OCI-LY7 (cell line): ENCODE data around the gene RBM33. TPM values are rescaled to one million over a fixed set of nuclear protein-coding genes. Genes with fewer than 3 reads are reported as not detected.

Experiments
- BruUV-seq: library from RNA; stranded (reverse); fragments of 400-500 nt; replicated peaks from 2 replicates; lab custom pipeline; 2021; lab: Mats Ljungman, UMichigan
- CTCF ChIA-PET: fragments of 300-600 bp; sonication (Branson Sonifier 250); formaldehyde crosslinking; loops from one replicate; lab custom pipeline; 2022; ENCODE audit warnings: antibody characterized with exemption; ENCODE audit not compliant: unreplicated experiment; lab: Charles Lee
- POLR2A ChIA-PET: fragments of 300-600 bp; sonication (Branson Sonifier 250); formaldehyde crosslinking; loops from one replicate; lab custom pipeline; 2022; ENCODE audit warnings: antibody characterized with exemption; lab: Charles Lee
- DNase-seq: peaks from one replicate; pipeline ENCODE4 v3.0.0-alpha.2; 2015; ENCODE audit warnings: low spot score
- H2AFZ ChIP-seq: fragments of 200-600 bp; sonication (generic), shearing (Covaris generic); 2 replicates; pipeline ENCODE4 v1.6.1; 2014; ENCODE audit warnings: mild to moderate bottlenecking, antibody characterized with exemption, low read length, moderate library complexity
- H3K27ac ChIP-seq: fragments of 200-600 bp; sonication (generic); 2 replicates; pipeline ENCODE4 v1.5.1; 2014; ENCODE audit warnings: mixed run types, low read depth, mild to moderate bottlenecking, moderate library complexity, low read length, inconsistent platforms; ENCODE audit not compliant: poor library complexity, severe bottlenecking
- H3K36me3 ChIP-seq: fragments of 200-600 bp; sonication (generic); 2 replicates; pipeline ENCODE4 v1.6.1; 2014; ENCODE audit warnings: mild to moderate bottlenecking, antibody characterized with exemption, low read length, moderate library complexity, mixed read lengths; ENCODE audit not compliant: insufficient read depth
- H3K4me1 ChIP-seq: fragments of 200-600 bp; sonication (generic); 2 replicates; pipeline ENCODE4 v1.5.1; 2014; ENCODE audit warnings: mild to moderate bottlenecking, low read length; ENCODE audit not compliant: insufficient read depth, poor library complexity, severe bottlenecking
- H3K4me2 ChIP-seq: fragments of 200-600 bp; sonication (generic); 2 replicates; pipeline ENCODE4 v1.6.1; 2014; ENCODE audit warnings: mild to moderate bottlenecking, low read length
- H3K4me3 ChIP-seq: fragments of 200-600 bp; sonication (generic); 2 replicates; pipeline ENCODE4 v1.5.1; 2014; ENCODE audit warnings: mild to moderate bottlenecking, low read depth, low read length; ENCODE audit not compliant: poor library complexity, severe bottlenecking
- H3K79me2 ChIP-seq: fragments of 200-600 bp; sonication (generic); 2 replicates; pipeline ENCODE4 v1.6.1; 2016; ENCODE audit warnings: low read depth, mild to moderate bottlenecking, low read length, moderate library complexity, mixed read lengths; ENCODE audit not compliant: insufficient read depth
- H3K9me2 ChIP-seq: fragments of 200-600 bp; sonication (generic); 2 replicates; pipeline ENCODE4 v1.6.1; 2016; ENCODE audit warnings: mild to moderate bottlenecking, low read length, mixed read lengths; ENCODE audit not compliant: insufficient read depth
- H3K9me3 ChIP-seq: fragments of 200-600 bp; sonication (generic); 2 replicates; pipeline ENCODE4 v1.6.1; 2014; ENCODE audit warnings: mild to moderate bottlenecking, mixed run types, low read length, mixed read lengths
- H4K20me1 ChIP-seq: fragments of 200-600 bp; sonication (generic); 2 replicates; pipeline ENCODE4 v1.6.1; 2014; ENCODE audit warnings: mild to moderate bottlenecking, antibody characterized with exemption, low read length, moderate library complexity, mixed read lengths; ENCODE audit not compliant: insufficient read depth
- CTCF ChIP-seq: fragments of 200-600 bp; sonication (generic); conservative IDR thresholded peaks from 2 replicates; pipeline ENCODE4 v1.5.1; 2014; ENCODE audit warnings: mild to moderate bottlenecking, antibody characterized with exemption, low read length, moderate library complexity, mixed read lengths
- EZH2phosphoT487 ChIP-seq: fragments of 200-600 bp; sonication (generic); IDR thresholded peaks from 2 replicates; pipeline ENCODE4 v1.6.1; 2018; ENCODE audit warnings: low read depth, borderline replicate concordance, mild to moderate bottlenecking, mixed run types, antibody characterized with exemption, low read length, moderate library complexity, mixed read lengths
- intact Hi-C: fragments of 100-400 bp; cut with micrococcal nuclease; formaldehyde crosslinking; loops from one replicate; pipeline ENCODE4 v1.10.0; 2022; ENCODE audit not compliant: unreplicated experiment
- total RNA-seq, 2 experiments: library from RNA; depleted of rRNA in 1 of 2; stranded (reverse); fragments of >200 nt in 1 of 2; shearing (Covaris generic) in 1 of 2; gene quantifications; 2 replicates each; pipeline ENCODE4 v1.2.3, GENCODE V29; 2014 to 2022

The RBM33 gene
- total RNA-seq, 2 experiments from 2014 or later = 67.6 to 127 TPM

DNA sequence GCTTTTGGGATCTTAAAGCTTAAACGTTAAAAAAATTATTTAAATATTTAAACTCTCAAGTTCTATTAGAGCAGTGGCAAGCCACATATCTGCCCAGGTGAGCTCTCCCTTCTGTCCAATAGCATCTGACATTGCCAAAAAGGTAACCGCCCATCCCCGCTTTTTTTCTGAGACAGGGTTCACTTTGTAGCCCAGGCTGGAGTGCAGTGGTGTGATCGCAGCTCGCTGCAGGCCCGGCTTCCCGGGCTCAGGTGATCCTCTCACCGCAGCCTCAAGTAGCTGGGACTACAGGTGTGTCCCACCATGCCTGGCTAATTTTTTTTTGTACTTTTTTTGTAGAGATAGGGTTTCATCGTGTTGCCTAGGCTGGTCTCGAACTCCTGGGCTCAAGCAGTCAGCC is 83.2 kb downstream of the RBM33 start:
- Histone ChIP-seq H3K36me3 (peaks cover 83% of the 10 kb centered on the region), H3K9me3 (no peaks in the 10 kb centered on the region), H3K9me2 (no peaks in the 10 kb centered on the region), H3K4me3 (no peak overlapping the region), H4K20me1 (no peaks in the 10 kb centered on the region), H3K4me2 (no peak overlapping the region), H3K4me1 (peaks cover 76% of the 10 kb centered on the region), H3K27ac (peak overlapping the region; percentile 33), H2AFZ (no peak overlapping the region), H3K79me2 (peaks cover 67% of the 10 kb centered on the region)
- CTCF ChIA-PET = interaction anchor here (0.7 kb wide), 1 partner anchor 10 kb away, joined by 3 read pairs; no protein-coding TSS in a partner anchor
- BruUV-seq = no TSS peak
- TF ChIP-seq EZH2phosphoT487 = no peak
- TF ChIP-seq CTCF = no peak
- POLR2A ChIA-PET = interaction anchor here (0.6 to 1.9 kb wide), 5 partner anchors 10 to 913 kb away, joined by 3 to 7 read pairs (median 4); partner anchors contain the start of gene RNF32
- intact Hi-C loops = loop anchor here (5.0 kb wide), 1 partner anchor 520 kb away; no protein-coding TSS in a partner anchor
- no peak for DNase-seq

GRCh38 chr7:155728116-155728515 is 83.7 kb downstream of the RBM33 start:
- Histone ChIP-seq H3K4me1 (peaks cover 76% of the 10 kb centered on the region), H3K4me3 (no peak overlapping the region), H3K9me2 (no peaks in the 10 kb centered on the region), H4K20me1 (no peaks in the 10 kb centered on the region), H3K27ac (no peak overlapping the region), H3K9me3 (no peaks in the 10 kb centered on the region), H2AFZ (no peak overlapping the region), H3K4me2 (no peak overlapping the region), H3K36me3 (peaks cover 80% of the 10 kb centered on the region), H3K79me2 (peaks cover 67% of the 10 kb centered on the region)
- intact Hi-C loops = loop anchor here (5.0 kb wide), 1 partner anchor 521 kb away; no protein-coding TSS in a partner anchor
- no peak for TF ChIP-seq CTCF
- TF ChIP-seq EZH2phosphoT487 = no peak
- ChIA-PET POLR2A (interaction anchor here (0.6 to 1.9 kb wide), 3 partner anchors 19 to 84 kb away, joined by 4 to 6 read pairs (median 5); no protein-coding TSS in a partner anchor), CTCF (no interaction called here)
- DNase-seq = no peak
- no TSS peak for BruUV-seq

DNA sequence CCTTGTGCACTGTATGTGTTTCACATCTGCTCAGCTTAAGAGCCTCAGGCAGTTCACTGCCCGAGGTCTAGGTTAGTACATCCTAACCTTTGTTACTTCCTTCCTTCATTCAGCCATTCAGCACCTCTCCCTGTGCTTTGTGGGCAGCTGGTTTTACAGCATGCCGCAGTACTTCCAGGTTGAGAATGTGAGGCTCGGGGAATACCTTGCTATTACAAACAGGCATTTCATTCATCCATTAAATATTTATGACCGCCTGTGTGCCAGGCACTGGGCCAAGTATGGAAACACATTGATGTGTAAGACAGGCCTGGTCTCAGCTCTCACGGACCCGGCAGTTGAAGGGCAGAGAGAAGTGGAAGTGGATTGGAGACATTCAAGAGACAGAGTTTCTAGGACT is 85.4 kb downstream of the RBM33 start:
- H3K27ac ChIP-seq = no peak overlapping the region
- POLR2A ChIA-PET = interaction anchor here (1.0 to 1.9 kb wide), 3 partner anchors 14 to 131 kb away, joined by 3 to 5 read pairs (median 4); no protein-coding TSS in a partner anchor
- TF ChIP-seq CTCF = no peak
- no peak for TF ChIP-seq EZH2phosphoT487
- intact Hi-C loops = loop anchor here (5.0 kb wide), 1 partner anchor 523 kb away; no protein-coding TSS in a partner anchor
- no peaks in the 10 kb centered on the region for H3K9me2 ChIP-seq
- H3K9me3 ChIP-seq = no peaks in the 10 kb centered on the region
- H4K20me1 ChIP-seq = 0 out of 2 replicates have a peak, but pooled peaks cover 5% of the 10 kb centered on the region
- H2AFZ ChIP-seq = no peak overlapping the region
- H3K36me3 ChIP-seq = peaks cover 81% of the 10 kb centered on the region
- BruUV-seq = no TSS peak
- H3K79me2 ChIP-seq = peaks cover 59% of the 10 kb centered on the region
- no peak overlapping the region for H3K4me2 ChIP-seq
- CTCF ChIA-PET = interaction anchor here (2.6 kb wide), 1 partner anchor 131 kb away, joined by 9 read pairs; no protein-coding TSS in a partner anchor
- no peak overlapping the region for H3K4me3 ChIP-seq
- no peak for DNase-seq
- peaks cover 76% of the 10 kb centered on the region for H3K4me1 ChIP-seq
